GM19372 (cell line): ENCODE results near the gene FADD.
"Not testable (repeated sequence)": the region's sequence is repeated elsewhere in the genome, so short reads cannot be mapped to it uniquely, and the experiment has no call there.

ENCODE experiments used
- ATAC-seq: cut with Tn5 transposase; IDR thresholded peaks from one replicate; pipeline ENCODE4 v1.9.1; 2021; ENCODE audit warnings: mild to moderate bottlenecking, low read depth, moderate library complexity; ENCODE audit not compliant: unreplicated experiment

Gene FADD

DNA sequence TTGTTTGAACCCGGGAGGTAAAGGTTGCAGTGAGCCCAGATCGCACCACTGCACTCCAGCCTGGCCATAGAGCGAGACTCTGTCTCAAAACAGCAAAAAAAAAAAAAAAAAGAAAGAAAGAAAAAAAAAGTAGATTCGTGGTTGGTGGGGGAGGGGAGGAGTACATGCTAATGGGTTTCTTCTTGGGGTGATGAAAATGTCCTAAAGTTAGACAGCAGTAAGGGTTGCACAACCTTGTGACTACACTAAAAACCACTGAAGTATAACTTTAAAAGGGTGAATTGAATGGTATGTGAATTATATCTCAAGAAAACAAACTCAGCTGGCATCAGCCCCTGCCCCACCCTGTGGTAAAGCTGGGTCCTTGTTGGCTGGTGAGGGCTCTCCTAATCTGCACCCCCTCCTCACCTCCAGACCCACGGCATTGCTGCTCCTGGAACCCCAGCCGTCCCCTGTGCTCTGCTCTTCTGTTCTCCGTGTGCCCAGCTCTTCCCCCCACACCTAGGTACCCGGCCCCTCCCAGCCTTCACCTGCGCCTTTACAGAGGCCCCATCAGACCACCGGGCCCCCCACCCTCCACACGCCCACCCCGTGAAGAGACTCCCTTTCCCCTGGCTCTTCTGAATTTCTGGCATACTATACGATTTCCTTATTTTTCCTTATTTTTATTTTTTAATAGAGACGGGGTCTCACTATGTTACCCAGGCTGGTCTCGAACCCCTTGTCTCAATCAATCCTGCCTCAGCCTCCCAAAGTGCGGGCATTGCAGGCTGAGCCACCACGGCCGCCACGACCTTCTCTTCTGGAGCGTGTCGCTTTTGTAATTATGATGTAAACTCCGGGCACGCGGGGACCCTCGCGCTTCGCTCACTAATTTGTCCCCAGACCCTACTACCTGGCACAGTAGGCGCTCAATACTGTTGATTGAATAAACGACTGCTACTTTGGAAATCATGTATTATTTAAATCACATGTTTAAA, 924 bp upstream of the FADD start:
- ATAC-seq: no peak

DNA sequence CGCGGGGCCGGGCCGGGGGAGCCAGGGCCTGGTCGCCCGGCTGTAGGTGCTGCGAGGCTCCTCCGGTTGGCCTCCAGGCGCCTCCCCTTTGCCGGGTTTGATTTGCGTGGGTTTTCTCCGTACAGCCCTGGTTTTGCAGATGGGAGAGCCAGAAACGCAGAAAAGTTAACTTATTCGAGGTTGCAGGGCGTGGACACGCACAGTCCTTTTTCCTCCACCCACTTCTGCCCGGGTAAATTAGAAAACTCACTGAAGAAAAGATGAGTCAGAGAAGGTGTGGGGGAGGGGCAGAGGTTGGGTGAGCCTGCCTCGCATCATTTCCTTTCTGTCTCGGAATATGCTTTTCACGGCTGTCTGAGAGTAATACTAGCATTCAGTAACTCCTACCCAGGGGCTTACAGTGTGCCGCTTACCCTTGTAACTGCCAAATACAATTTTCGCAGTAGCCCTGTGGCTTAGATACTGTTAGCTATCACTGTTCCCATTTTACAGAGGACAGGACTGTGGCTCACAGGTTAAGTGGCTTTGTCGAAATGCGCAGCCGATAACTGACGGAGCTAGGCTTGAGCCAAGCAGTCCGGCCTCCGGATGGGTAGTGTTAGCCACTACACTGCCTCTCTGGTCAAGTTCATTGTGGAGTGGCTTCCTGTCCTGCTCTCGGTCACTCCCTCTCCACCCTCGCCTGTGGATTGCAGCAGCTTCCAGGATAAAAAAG, 812 bp downstream of the FADD start:
- ATAC-seq: peak; percentile 22

DNA sequence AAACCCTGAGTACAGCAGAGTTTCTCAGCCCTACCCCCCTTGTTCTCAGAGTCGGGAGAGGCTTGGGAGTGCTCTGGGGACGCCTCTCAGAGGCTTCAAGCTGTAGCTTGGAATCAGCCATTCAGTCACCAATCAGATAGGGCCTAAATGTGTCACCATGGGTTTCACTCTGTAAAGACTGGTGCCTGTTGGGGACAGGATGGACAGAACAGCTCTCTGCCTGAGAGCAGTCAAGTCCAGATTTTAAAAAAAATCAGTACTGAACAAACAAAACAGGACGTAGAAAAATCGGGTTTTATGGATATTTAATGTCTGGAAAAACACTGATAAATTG, 1.3 kb downstream of the FADD start:
- ATAC-seq: no peak

DNA sequence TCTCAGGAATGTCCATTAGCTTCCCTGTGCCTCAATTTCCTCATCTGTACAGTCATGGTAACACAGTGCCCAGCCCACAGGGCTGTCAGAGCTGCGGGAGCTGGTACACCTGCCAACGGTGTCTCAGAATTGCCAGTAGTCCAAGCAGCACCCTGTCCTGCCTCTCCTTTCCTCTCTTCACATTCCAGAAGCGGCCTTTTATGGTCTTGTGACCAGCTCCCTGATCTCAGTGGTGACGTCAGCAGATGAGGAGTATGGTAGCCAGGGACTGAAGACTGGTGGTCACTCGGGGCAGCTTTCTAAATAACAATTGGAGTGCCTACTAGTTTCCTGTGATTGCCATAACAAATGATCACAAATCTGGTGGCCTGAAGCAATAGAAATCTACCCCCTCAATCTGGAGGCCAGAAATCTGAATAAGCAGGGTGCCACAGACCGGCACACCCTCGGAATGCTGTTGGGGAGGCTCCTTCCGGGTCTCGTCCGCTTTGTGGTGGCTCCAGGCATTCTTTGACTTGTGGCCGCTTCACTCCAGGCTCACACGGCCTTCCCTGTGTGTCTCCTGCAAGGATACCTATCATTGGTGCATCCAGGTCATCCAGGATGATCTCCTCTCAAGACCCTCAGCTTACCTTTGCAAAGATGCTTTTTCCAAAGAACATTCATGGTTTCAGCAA, 2.1 kb downstream of the FADD start:
- no peak for ATAC-seq

DNA sequence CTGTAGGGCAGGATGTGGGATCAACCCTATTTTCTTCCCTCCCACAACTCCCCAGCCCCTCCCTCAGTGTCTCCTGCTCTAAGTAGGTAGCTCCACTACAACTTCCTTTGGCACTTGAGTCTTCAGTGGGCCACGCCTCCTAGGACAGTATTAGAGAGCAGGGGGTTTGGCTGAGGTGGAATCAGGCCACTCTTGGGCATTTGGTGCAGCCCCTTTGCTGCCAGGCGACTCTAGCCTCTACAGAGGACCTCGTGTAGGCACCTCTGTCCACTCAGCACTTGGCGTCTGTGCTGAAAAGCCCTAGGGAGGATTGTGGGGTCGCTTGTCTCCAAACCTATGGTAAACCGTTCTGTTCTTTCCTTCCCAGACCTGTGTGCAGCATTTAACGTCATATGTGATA, 2.7 kb downstream of the FADD start:
- ATAC-seq: no peak

DNA sequence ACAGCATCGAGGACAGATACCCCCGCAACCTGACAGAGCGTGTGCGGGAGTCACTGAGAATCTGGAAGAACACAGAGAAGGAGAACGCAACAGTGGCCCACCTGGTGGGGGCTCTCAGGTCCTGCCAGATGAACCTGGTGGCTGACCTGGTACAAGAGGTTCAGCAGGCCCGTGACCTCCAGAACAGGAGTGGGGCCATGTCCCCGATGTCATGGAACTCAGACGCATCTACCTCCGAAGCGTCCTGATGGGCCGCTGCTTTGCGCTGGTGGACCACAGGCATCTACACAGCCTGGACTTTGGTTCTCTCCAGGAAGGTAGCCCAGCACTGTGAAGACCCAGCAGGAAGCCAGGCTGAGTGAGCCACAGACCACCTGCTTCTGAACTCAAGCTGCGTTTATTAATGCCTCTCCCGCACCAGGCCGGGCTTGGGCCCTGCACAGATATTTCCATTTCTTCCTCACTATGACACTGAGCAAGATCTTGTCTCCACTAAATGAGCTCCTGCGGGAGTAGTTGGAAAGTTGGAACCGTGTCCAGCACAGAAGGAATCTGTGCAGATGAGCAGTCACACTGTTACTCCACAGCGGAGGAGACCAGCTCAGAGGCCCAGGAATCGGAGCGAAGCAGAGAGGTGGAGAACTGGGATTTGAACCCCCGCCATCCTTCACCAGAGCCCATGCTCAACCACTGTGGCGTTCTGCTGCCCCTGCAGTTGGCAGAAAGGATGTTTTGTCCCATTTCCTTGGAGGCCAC, 3.3 kb downstream of the FADD start:
- ATAC-seq: no peak

DNA sequence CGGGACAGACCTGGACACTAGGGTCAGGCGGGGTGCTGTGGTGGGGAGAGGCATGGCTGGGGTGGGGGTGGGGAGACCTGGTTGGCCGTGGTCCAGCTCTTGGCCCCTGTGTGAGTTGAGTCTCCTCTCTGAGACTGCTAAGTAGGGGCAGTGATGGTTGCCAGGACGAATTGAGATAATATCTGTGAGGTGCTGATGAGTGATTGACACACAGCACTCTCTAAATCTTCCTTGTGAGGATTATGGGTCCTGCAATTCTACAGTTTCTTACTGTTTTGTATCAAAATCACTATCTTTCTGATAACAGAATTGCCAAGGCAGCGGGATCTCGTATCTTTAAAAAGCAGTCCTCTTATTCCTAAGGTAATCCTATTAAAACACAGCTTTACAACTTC, 3.9 kb downstream of the FADD start:
- no peak for ATAC-seq

DNA sequence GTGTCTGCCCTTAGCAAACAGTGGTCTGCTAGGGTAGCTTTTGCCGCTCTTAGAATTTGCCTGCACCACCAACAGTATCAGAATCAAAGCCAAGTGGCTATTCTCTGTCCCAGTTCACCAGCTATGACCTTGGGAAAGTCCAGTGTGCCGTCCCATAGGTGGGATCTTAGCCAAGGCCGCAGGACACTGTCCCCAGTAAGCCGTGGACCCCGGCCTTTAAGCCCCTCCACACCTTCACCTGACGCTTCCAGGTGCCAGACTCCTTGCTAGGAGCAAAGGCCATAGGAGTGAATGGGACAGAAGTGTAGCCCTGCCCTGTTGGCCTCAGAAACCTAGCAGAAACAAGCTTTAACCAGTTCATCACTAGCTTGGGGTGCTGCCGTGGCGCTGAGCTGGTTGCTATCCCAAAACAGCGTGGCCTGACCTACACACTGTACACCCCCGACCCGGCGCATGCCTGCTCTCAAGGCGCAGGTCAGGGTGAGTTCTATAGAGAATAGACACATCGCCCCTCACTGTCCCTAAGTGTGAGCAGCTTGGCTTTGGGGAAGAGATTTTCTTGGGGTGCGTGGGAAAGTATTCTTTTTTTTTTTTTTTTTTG, 4.5 kb downstream of the FADD start:
- no peak for ATAC-seq

DNA sequence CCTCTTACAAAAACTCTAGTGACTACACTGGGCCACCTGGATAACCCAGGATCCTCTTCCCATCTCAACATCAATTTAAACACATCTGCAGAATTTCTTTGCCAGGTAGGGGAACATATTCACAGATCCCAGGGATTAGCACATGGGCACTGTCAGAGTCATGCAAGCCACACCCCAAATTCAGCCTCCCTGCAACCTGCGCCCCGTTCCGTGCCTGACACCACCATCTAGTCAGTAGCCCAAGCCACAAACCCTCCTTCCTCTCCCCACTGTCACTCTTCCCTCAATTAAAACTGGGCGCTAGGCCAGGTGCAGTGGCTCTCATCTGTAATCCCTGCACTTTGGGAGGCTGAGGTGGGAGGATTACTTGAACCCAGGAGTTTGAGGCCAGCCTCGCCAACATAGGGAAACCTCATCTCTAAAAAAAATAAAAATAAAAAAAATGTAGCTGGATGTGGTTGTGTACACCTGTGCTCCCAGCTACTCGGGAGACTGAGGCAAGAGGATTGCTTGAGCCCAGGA, 6.4 kb downstream of the FADD start:
- ATAC-seq: no peak

DNA sequence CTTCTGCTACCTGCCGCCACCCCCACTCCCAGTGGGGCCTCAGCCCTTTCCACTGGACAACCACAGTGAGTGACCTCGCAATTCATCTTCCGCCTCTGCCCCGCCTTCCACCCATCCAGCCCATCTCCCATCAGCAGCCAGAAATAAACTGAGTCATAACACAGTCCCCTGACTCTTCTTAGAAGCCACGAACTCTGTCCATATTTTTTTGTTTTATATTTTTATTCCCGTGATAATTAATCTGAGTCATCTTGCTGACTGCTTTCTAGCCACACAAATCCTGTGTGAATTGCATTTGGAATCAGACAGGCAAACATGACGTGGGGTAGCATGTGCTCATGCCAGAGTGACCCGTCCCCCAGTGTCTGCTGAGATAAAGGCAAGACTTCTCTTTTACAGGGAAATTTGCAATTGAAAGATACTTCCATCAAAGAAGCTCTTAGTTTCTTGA, 7.0 kb downstream of the FADD start:
- ATAC-seq: no peak

DNA sequence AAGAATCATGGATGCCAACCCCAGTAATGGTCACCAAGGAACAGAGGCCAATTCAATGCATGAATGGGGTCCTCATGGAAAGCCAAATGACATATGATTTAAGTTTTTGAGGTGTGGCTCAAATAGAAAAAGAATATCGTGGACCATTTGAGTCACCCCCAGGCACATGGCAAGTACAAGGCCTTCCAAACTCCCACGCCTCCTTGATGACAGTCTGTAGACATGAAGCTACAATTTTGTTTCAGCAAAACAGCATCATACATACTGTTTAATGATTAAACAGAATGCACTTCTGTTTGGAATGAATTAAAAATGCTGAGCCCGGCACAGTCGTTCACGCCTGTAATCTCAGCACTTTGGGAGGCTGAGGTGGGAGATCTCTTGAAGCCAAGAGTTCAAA, 7.4 kb downstream of the FADD start:
- ATAC-seq: no peak

DNA sequence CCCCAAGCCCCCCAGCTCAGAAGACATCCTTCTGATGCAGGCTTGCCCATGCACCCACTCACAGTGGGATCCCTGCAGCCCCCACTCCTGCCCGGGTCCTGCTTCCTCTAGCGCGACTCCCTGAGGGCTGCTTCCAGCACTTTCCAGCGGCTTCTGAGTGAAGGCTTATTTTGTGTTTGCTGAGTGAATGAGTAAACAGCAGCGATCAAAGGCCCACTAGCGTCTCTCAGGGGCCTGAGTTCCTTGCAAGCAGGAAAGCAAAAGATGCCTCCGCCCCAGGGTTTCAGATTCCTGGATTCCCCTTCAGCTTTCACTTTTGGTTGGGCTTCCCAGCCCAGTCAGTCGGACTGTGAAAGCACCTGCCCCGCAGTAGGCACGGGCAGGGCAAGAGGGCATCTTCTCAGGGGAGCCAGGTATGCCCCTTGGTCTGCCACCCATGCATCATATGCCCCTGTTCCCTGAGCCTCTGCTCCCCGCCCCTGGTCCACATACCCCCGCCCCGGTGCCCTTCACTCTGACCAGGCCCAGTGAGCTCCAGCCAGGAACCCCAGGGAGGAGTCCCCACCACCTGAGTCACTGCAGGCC, 9.2 kb downstream of the FADD start:
- ATAC-seq: no peak

DNA sequence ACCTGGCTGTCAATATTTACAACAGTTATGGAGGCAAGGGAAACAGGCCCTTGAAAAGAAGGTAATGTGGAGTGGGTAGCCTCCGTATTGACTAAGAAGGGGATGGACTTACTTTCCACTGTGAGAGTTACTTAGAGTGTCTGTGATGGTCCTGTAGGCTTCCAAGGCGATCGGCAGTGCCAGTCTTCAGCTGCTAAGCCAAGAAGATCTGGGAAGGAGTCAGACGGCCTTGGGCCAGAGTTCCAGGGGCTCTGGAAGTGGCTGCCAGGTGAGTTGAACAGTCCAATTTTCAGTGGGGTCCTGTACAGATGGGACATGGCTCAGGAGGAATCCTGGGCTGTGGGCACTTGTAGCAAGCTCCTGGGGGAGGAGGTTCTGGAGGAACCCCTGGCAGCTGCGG, 14.3 kb downstream of the FADD start:
- not testable (repeated sequence) for ATAC-seq

DNA sequence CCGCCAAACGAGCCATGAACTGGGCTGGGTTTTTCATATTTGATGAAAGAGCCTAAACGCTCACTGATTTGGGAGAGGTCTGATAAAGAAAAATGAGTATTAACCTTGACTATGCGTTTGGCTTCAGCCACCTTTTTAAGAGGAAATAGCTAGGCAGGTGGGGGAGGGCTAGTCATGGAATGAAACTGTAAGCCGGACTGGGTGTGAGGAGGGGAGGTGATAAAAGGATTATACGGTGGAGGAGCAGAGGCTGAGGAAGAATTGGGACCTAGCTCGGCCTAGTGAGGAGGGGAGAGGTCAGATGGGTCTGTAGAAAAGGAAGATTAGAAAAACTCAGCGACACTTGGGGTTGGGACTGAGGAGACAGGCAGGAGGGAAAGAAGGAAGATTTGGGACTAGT, 15.0 kb downstream of the FADD start:
- ATAC-seq: not testable (repeated sequence)

DNA sequence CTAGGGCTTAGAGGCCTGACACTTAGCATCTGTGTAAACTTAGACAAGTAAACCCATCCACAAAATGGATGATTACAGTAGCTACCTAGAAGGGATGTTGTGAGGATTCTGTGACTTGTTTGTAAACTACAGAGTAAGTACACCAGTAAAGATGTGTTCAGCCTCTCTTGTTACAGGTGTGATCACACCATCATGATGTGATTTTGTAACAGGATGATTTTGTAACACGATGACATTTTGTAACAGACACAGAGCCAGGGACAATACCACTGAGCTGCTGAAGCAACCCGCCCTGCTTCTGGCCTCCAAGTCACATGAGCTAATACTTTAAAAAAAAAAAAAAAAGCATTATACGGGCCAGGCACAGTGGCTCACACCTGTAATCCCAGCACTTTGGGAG, 17.0 kb downstream of the FADD start:
- no peak for ATAC-seq

DNA sequence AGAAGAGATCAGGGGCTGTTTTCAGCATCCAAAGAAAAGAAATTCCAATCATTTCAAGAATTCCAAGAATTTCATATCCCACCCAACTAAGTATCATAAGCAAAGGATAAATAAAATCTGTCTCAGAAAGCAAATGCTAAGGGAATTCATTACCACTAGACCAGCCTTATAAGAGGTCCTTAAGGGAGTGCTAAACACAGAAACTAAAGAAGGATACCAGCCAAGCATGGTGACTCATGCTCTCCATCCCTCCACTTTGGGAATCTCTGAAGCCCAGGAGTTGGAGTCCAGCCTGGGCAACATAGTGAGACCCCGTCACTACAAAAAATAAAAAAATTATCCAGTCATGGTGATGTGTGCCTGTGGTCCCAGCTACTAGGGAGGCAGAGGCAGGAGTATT, 17.8 kb downstream of the FADD start:
- ATAC-seq: no peak

DNA sequence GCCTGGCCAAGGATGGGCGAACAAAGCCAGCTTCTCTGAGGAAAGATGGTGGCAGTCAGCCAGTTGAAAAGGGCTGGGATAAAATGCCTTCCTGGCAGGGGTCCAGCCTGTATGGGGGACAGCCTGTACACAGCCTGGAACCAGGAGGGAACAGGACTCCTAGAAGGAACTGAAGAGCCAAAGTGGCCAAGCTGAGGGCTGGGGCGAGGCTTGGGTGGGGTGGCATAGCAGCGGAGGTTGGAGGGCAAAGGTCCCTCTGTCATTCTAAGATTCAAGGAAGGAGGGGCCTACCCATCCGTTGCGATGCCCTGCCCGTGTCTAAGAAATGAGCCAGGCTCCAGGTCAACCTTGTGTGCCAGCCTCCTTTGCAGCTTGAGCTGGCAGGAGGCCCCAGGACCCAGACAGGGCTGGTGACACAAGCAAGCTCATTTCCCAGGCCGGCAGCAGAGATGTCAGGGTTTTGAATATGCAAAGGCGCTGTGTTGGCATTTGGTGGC, 22.6 kb downstream of the FADD start:
- no peak for ATAC-seq

DNA sequence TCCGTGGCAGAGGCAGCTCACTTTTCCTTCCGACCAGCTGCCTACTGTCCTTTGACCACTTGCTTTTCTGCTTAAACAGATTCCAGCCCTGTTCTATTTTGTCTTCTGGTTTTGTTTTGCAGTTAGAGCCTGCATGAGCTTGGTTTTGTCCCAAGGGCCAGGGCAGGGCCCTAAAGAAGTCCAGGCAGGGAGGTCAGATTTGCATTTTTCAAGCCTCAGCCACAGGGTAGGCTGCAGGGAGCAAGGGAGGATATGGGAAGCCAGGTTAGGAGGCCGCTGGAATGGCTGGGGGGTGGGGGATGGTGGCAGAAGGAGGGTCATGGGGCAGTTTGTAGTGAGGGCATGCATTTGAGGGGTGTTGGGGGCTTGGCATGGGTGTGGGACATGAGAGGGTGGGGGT, 23.1 kb downstream of the FADD start:
- no peak for ATAC-seq

DNA sequence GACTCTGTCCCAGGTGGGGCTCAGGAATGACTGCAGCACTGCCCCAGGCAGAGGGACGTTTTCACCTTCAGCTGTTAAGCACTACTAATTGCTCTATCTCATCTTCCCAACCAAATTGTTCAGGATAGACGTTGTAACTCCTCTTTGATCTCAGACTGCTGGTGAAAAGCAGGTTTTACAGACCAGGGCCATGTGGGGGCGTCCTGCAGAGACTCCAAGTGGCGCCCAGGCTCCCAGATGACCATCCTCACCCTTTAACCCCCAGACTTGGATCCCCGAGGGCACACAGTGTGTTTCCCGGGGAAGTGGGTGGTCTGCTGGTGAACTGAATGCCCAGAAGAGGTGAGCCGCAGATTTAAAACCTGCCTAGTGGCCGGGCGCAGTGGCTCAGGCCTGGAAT, 23.9 kb downstream of the FADD start:
- ATAC-seq: no peak
